ENCODE data around the gene TTC9. TPM values are rescaled to one million over a fixed set of nuclear protein-coding genes. Genes with fewer than 3 reads are reported as not detected.

Gene TTC9
- total and polyA plus RNA-seq, 10 of the 15 experiments (the other 5 are each of a cell fraction or from before 2014, with no cell fraction given), result 0.87 to 15.8 (median 7.8) TPM

- intact Hi-C loops (cut with micrococcal nuclease; ENCODE audit: unreplicated experiment), result loop anchor here (5.0 to 10.0 kb wide), 2 partner anchors 108 to 265 kb away; partner anchors contain the start of gene MED6
- CTCF ChIA-PET, result interaction anchor here (1.0 to 9.6 kb wide), 4 partner anchors 12 to 87 kb away, joined by 3 to 138 read pairs (median 3); no protein-coding TSS in a partner anchor
- H3K27ac ChIP-seq (ENCODE audit: control insufficient read depth, insufficient read depth), result no peak overlapping the region
- H3K9ac ChIP-seq (ENCODE audit: control insufficient read depth, insufficient read depth, low read length), result no peak overlapping the region
- no peaks in the 10 kb centered on the region for H3K9me3 ChIP-seq (replicated peaks; ENCODE audit: control insufficient read depth, insufficient read depth, low read length)
- POLR2A ChIA-PET, result no interaction called here
- H3K4me1 ChIP-seq (ENCODE audit: control insufficient read depth, insufficient read depth, low read length), result peaks cover 26% of the 10 kb centered on the region
- no peaks in the 10 kb centered on the region for H3K36me3 ChIP-seq (ENCODE audit: control insufficient read depth in 2 of 2, insufficient read depth in 2 of 2, low read length in 1 of 2)
- no TSS peak for BruUV-seq (replicated peaks)
- no peak for DNase-seq (ENCODE audit: low read depth, low spot score)
- TF ChIP-seq MXI1 (IDR thresholded peaks at IDR 0.05; ENCODE audit: low read depth, low read length) (no peak), YBX1 (IDR thresholded peaks at IDR 0.05) (no peak), RBBP5 (conservative IDR thresholded peaks at IDR 0.05) (no peak), HDGF (IDR thresholded peaks at IDR 0.05) (no peak), ZSCAN29 (IDR thresholded peaks at IDR 0.05) (no peak), MEF2B (IDR thresholded peaks at IDR 0.05; ENCODE audit: partially characterized antibody, poor library complexity, severe bottlenecking) (no peak)
- 83% methylated on average over 8 of the region's 8 CpGs for WGBS (ENCODE audit: insufficient coverage, insufficient replicate concordance, low lambda C conversion rate, missing lambda C conversion rate)
- RAD21 ChIA-PET (ENCODE audit: unreplicated experiment), result interaction anchor here (1.1 to 1.8 kb wide), 3 partner anchors 44 to 99 kb away, joined by 4 to 7 read pairs (median 4); partner anchors contain the start of gene MAP3K9
- no peaks in the 10 kb centered on the region for H4K20me1 ChIP-seq (ENCODE audit: control insufficient read depth, insufficient read depth)
- in situ Hi-C loops (cut with MboI), result loop anchor here (5.0 kb wide), 1 partner anchor 88 kb away; no protein-coding TSS in a partner anchor
- H3K27me3 ChIP-seq (replicated peaks in 1 of 2; ENCODE audit: control insufficient read depth in 2 of 2, insufficient read depth in 2 of 2, low read length in 1 of 2), result no peaks in the 10 kb centered on the region
- ATAC-seq, result no peak
- no peak overlapping the region for H3K4me3 ChIP-seq
- H3K4me2 ChIP-seq (ENCODE audit: control insufficient read depth, insufficient read depth), result no peak overlapping the region
- no peak for FAIRE-seq
- SMC1A ChIA-PET (ENCODE audit: uncharacterized antibody, unreplicated experiment), result interaction anchor here (0.5 to 11.1 kb wide), 9 partner anchors 12 to 464 kb away, joined by 3 to 154 read pairs (median 7); partner anchors contain the start of genes MAP3K9 and TTC9
- H3K79me2 ChIP-seq (ENCODE audit: control insufficient read depth, insufficient read depth, low read length), result no peaks in the 10 kb centered on the region
- H2AFZ ChIP-seq (ENCODE audit: control insufficient read depth, low read depth, low read length), result no peak overlapping the region
Observed at GRCh38 chr14:70709726-70710382, 68.1 kb downstream of the TTC9 start.

- no peak overlapping the region for H3K9ac ChIP-seq (ENCODE audit: control insufficient read depth, insufficient read depth, low read length)
- no peak for DNase-seq (ENCODE audit: low read depth, low spot score)
- CTCF ChIA-PET, result interaction anchor here (1.0 to 9.6 kb wide), 7 partner anchors 9 to 261 kb away, joined by 3 to 138 read pairs (median 4); no protein-coding TSS in a partner anchor
- RAD21 ChIA-PET (ENCODE audit: unreplicated experiment), result interaction anchor here (0.8 to 1.8 kb wide), 5 partner anchors 42 to 88 kb away, joined by 3 to 7 read pairs (median 3); no protein-coding TSS in a partner anchor
- no peaks in the 10 kb centered on the region for H3K9me3 ChIP-seq (replicated peaks; ENCODE audit: control insufficient read depth, insufficient read depth, low read length)
- H3K36me3 ChIP-seq (ENCODE audit: control insufficient read depth in 2 of 2, insufficient read depth in 2 of 2, low read length in 1 of 2), result no peaks in the 10 kb centered on the region
- in situ Hi-C loops (cut with MboI) (loop anchor here (5.0 kb wide), 1 partner anchor 89 kb away; no protein-coding TSS in a partner anchor), intact Hi-C loops (cut with micrococcal nuclease; ENCODE audit: unreplicated experiment) (loop anchor here (5.0 to 10.0 kb wide), 2 partner anchors 109 to 263 kb away; partner anchors contain the start of gene MED6)
- POLR2A ChIA-PET, result interaction anchor here (0.7 to 0.9 kb wide), 2 partner anchors 53 to 65 kb away, joined by 3 to 4 read pairs; no protein-coding TSS in a partner anchor
- H3K4me3 ChIP-seq, result no peak overlapping the region
- no peak overlapping the region for H2AFZ ChIP-seq (ENCODE audit: control insufficient read depth, low read depth, low read length)
- no peaks in the 10 kb centered on the region for H3K79me2 ChIP-seq (ENCODE audit: control insufficient read depth, insufficient read depth, low read length)
- H4K20me1 ChIP-seq (ENCODE audit: control insufficient read depth, insufficient read depth), result no peaks in the 10 kb centered on the region
- no peak overlapping the region for H3K27ac ChIP-seq (ENCODE audit: control insufficient read depth, insufficient read depth)
- H3K4me2 ChIP-seq (ENCODE audit: control insufficient read depth, insufficient read depth), result no peak overlapping the region
- no peaks in the 10 kb centered on the region for H3K27me3 ChIP-seq (replicated peaks in 1 of 2; ENCODE audit: control insufficient read depth in 2 of 2, insufficient read depth in 2 of 2, low read length in 1 of 2)
- no peak for FAIRE-seq
- 93% methylated on average over 1 of the region's 1 CpG for WGBS (ENCODE audit: insufficient coverage, insufficient replicate concordance, low lambda C conversion rate, missing lambda C conversion rate)
- BruUV-seq (replicated peaks), result no TSS peak
- TF ChIP-seq MXI1 (IDR thresholded peaks at IDR 0.05; ENCODE audit: low read depth, low read length) (no peak), STAT3 (IDR thresholded peaks at IDR 0.05; ENCODE audit: low read depth, low read length) (no peak), POLR2AphosphoS5 (IDR thresholded peaks at IDR 0.05; ENCODE audit: low read length) (no peak), IRF3 (IDR thresholded peaks at IDR 0.05) (no peak), USF2 (IDR thresholded peaks at IDR 0.05; ENCODE audit: borderline replicate concordance, low read depth, low read length) (no peak)
- peaks cover 19% of the 10 kb centered on the region for H3K4me1 ChIP-seq (ENCODE audit: control insufficient read depth, insufficient read depth, low read length)
- SMC1A ChIA-PET (ENCODE audit: uncharacterized antibody, unreplicated experiment), result interaction anchor here (0.7 to 11.1 kb wide), 13 partner anchors 10 to 109 kb away, joined by 3 to 154 read pairs (median 7); partner anchors contain the start of genes MAP3K9 and TTC9
- no peak for ATAC-seq
Observed at GRCh38 chr14:70711451-70711850, 69.7 kb downstream of the TTC9 start.

All from GM12878 (cell line).